SK-N-MC (cell line): ENCODE measurements around the gene JAKMIP1.

Experiments
- EZH2 ChIP-seq: fragments of 200-600 bp; sonication (generic); IDR thresholded peaks from one replicate; pipeline ENCODE4 v1.6.1; 2017; ENCODE audit warnings: antibody characterized with exemption
- POLR2AphosphoS5 ChIP-seq: IDR thresholded peaks from 2 replicates; pipeline ENCODE4 v1.6.1; 2012; ENCODE audit warnings: mild to moderate bottlenecking, low read depth, low read length, borderline replicate concordance

- TF ChIP-seq POLR2AphosphoS5 (no peak), EZH2 (no peak)
Observed at GRCh38 chr4:6078560-6078959, 121.8 kb downstream of the JAKMIP1 start.
